Osteocyte (in vitro differentiated cells): ENCODE measurements around the gene GTF2A1. TPM values are rescaled to one million over a fixed set of nuclear protein-coding genes. Genes with fewer than 3 reads are reported as not detected.

ENCODE experiments used
- DNase-seq: peaks from one replicate; pipeline ENCODE4 v3.0.0; 2021; ENCODE audit warnings: mixed read lengths; ENCODE audit not compliant: unreplicated experiment; ENCODE audit errors: extremely low spot score
- H3K27ac Mint-ChIP-seq: one replicate; pipeline ENCODE4 v1.8.0; 2021; ENCODE audit warnings: mild to moderate bottlenecking, mixed read lengths; ENCODE audit not compliant: unreplicated experiment
- H3K27me3 Mint-ChIP-seq: one replicate; pipeline ENCODE4 v1.8.0; 2021; ENCODE audit warnings: mixed read lengths; ENCODE audit not compliant: unreplicated experiment
- H3K36me3 Mint-ChIP-seq: one replicate; pipeline ENCODE4 v1.8.0; 2021; ENCODE audit warnings: mixed read lengths; ENCODE audit not compliant: unreplicated experiment
- H3K4me1 Mint-ChIP-seq: one replicate; pipeline ENCODE4 v1.8.0; 2021; ENCODE audit warnings: mixed read lengths; ENCODE audit not compliant: unreplicated experiment
- H3K4me3 Mint-ChIP-seq: one replicate; pipeline ENCODE4 v1.8.0; 2021; ENCODE audit warnings: mild to moderate bottlenecking, moderate library complexity, mixed read lengths; ENCODE audit not compliant: unreplicated experiment
- H3K9me3 Mint-ChIP-seq: one replicate; pipeline ENCODE4 v1.8.0; 2021; ENCODE audit warnings: mixed read lengths; ENCODE audit not compliant: unreplicated experiment
- total RNA-seq: library from RNA; stranded (reverse); gene quantifications from 2 replicates; pipeline ENCODE4 v1.2.1, GENCODE V29; 2021
- TF ChIP-seq, protein P1 (sequence below): fragments of 200-600 bp; sonication (generic); IDR thresholded peaks from 2 replicates; pipeline ENCODE4 v1.5.0; 2021; ENCODE audit warnings: antibody characterized with exemption, mild to moderate bottlenecking, moderate library complexity

The GTF2A1 gene
- total RNA-seq, 1 donor from 2014 or later = 40.8 TPM

DNA sequence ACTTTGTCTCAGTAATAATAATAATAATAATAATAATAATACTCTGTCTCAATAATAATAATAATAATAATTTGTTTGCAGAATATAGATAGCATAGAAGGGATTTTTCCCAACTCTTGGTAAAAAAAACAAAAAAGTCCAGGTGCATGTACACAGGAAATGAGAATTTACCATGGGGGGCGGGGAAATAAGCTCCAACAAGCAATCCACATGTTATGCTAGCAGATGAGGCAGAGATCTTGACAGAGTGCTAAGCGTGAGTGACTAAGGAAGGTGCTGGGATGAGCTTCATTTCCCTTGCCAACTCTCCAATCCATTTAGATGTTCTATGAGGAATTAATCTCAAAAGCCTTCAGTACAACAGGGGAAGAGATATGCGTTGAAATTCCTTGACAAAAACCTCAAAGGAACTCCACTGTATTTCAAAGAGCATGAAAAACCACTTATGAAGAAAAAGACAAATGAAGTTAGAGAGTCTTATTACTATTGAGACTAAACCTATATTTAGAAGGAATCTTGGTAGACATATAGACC lies 44.9 kb upstream of the GTF2A1 start:
- Mint-ChIP-seq H3K4me1 (no peaks in the 10 kb centered on the region), H3K27me3 (peaks cover 30% of the 10 kb centered on the region), H3K4me3 (no peak overlapping the region), H3K9me3 (no peaks in the 10 kb centered on the region), H3K27ac (no peak overlapping the region), H3K36me3 (no peaks in the 10 kb centered on the region)
- DNase-seq = no peak
- TF ChIP-seq, protein P1, sequence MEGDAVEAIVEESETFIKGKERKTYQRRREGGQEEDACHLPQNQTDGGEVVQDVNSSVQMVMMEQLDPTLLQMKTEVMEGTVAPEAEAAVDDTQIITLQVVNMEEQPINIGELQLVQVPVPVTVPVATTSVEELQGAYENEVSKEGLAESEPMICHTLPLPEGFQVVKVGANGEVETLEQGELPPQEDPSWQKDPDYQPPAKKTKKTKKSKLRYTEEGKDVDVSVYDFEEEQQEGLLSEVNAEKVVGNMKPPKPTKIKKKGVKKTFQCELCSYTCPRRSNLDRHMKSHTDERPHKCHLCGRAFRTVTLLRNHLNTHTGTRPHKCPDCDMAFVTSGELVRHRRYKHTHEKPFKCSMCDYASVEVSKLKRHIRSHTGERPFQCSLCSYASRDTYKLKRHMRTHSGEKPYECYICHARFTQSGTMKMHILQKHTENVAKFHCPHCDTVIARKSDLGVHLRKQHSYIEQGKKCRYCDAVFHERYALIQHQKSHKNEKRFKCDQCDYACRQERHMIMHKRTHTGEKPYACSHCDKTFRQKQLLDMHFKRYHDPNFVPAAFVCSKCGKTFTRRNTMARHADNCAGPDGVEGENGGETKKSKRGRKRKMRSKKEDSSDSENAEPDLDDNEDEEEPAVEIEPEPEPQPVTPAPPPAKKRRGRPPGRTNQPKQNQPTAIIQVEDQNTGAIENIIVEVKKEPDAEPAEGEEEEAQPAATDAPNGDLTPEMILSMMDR = no peak

DNA sequence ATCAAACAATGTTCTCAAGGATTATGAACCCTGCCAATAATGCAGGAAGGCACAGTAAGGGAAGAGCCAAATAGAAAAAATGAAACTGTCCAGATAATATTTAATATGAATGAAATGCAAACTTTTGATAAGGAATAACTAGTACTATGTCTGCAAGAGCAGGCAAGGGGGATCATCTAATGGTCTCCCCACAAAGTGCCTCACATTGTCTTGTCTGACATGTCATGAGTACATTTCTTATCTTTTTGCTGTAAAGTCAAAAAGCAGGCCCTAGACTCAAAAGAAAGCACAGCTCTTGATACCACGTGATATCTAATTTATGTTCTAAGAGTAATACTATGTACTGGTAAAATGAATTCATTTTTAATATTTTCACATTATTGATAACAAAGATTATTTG lies 43.9 kb upstream of the GTF2A1 start:
- no peak overlapping the region for H3K27ac Mint-ChIP-seq
- H3K9me3 Mint-ChIP-seq = no peaks in the 10 kb centered on the region
- peaks cover 30% of the 10 kb centered on the region for H3K27me3 Mint-ChIP-seq
- TF ChIP-seq, protein P1 = no peak
- H3K4me1 Mint-ChIP-seq = no peaks in the 10 kb centered on the region
- no peaks in the 10 kb centered on the region for H3K36me3 Mint-ChIP-seq
- DNase-seq = no peak
- no peak overlapping the region for H3K4me3 Mint-ChIP-seq

DNA sequence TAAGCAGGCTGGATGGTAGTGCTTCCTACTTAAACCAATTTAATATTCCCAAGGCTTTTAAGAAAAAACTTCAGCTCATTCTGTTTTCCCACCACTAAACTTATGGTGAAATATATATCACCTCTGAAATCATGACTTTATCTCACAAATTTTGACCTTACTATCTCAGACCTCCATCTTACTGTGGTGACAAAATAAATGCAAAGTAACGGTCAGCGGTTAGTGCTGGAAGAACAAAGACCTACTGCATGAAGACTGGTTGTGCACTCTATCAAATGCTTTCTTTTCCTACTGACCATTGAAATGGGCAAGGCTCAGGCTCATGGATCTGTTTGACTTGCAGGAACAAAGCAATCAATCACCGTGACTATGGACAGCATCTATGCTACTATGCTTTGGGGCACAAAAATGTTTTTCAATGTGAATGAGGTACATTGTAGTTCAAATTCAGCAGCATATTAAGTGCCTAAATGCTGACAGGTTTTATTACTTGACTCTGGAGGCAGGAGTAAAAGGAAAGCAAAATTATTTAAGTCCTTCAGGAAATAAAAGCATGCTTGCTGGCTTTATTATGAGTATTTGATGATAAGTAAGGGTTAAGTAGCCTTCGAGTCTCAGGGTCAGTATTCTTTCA lies 43.1 kb upstream of the GTF2A1 start:
- no peak overlapping the region for H3K4me3 Mint-ChIP-seq
- H3K27me3 Mint-ChIP-seq = peaks cover 30% of the 10 kb centered on the region
- TF ChIP-seq, protein P1 = no peak
- H3K9me3 Mint-ChIP-seq = no peaks in the 10 kb centered on the region
- H3K27ac Mint-ChIP-seq = no peak overlapping the region
- H3K36me3 Mint-ChIP-seq = no peaks in the 10 kb centered on the region
- H3K4me1 Mint-ChIP-seq = no peaks in the 10 kb centered on the region
- DNase-seq = no peak

DNA sequence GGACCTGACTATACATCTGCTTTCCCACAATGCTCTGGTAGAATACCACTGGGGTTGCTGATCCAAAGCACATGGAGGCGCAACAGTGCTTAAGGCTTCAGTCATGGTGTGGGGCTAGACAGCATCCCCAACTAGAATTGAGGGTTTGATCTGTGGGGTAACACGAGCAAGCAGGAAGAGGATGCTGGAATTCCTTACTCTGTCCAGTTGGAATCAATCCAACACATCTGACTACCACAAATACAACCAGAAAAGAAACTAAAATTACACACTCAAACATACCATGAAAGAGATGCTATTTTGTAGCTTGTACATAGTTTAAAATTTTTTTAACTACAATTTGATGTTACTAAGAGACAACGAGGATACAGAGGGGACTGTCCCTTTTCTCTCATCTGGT lies 40.4 kb upstream of the GTF2A1 start:
- no peak for DNase-seq
- peaks cover 12% of the 10 kb centered on the region for H3K27me3 Mint-ChIP-seq
- H3K36me3 Mint-ChIP-seq = no peaks in the 10 kb centered on the region
- no peaks in the 10 kb centered on the region for H3K4me1 Mint-ChIP-seq
- TF ChIP-seq, protein P1 = no peak
- no peaks in the 10 kb centered on the region for H3K9me3 Mint-ChIP-seq
- no peak overlapping the region for H3K27ac Mint-ChIP-seq
- H3K4me3 Mint-ChIP-seq = no peak overlapping the region

DNA sequence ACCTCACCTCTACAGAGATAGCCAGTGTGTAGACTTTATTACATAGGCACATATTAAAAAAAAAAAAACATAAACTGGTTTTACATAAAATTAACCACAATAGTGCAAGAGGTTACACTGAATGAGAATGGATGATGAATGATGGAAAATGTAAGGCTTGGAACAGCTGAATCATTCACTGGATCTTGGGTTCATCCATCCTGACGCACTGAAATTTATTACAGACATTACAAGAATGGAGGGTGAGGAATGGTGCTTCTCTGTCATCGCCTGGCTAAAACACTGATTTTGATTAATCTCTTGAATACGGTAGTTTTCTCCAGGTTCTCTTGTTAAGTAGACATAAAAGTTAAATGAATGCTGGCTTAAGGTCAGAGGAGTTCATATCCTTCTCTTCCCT lies 40.0 kb upstream of the GTF2A1 start:
- Mint-ChIP-seq H3K4me1 (no peaks in the 10 kb centered on the region), H3K27me3 (peaks cover 10% of the 10 kb centered on the region), H3K27ac (no peak overlapping the region), H3K36me3 (no peaks in the 10 kb centered on the region), H3K9me3 (no peaks in the 10 kb centered on the region), H3K4me3 (no peak overlapping the region)
- TF ChIP-seq, protein P1 = no peak
- DNase-seq = no peak
